ENCODE measurements around the gene TAOK2.

DNA sequence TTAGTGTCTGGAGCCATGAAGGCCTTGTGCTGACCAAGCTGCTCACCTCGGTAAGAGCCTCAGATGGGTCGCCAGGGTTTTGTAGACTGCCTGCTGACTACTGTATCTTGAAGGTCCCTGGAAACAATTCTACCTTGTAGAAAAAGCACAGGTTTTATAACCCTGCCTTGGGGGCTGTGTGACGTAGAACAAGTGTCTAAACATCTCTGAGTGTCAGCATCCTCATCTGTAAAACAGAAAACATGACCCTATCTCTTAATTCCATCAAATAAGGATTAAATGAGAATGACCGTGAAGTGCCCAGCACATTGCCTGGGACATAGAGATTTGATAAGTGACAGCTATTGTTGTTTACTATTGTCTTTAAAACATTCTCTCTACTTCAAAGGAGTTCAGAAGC lies 5.5 kb upstream of the TAOK2 start:
- TF ChIP-seq, protein P1, sequence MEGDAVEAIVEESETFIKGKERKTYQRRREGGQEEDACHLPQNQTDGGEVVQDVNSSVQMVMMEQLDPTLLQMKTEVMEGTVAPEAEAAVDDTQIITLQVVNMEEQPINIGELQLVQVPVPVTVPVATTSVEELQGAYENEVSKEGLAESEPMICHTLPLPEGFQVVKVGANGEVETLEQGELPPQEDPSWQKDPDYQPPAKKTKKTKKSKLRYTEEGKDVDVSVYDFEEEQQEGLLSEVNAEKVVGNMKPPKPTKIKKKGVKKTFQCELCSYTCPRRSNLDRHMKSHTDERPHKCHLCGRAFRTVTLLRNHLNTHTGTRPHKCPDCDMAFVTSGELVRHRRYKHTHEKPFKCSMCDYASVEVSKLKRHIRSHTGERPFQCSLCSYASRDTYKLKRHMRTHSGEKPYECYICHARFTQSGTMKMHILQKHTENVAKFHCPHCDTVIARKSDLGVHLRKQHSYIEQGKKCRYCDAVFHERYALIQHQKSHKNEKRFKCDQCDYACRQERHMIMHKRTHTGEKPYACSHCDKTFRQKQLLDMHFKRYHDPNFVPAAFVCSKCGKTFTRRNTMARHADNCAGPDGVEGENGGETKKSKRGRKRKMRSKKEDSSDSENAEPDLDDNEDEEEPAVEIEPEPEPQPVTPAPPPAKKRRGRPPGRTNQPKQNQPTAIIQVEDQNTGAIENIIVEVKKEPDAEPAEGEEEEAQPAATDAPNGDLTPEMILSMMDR (IDR thresholded peaks at IDR 0.05), result no peak
- TF ChIP-seq POLR2A (IDR thresholded peaks at IDR 0.05), result no peak
